Panc1 (cell line): ENCODE measurements around the gene RTN4IP1.

ENCODE experiments used
- POLR2AphosphoS5 ChIP-seq: IDR thresholded peaks from 2 replicates; pipeline ENCODE4 v1.6.1; 2012; ENCODE audit warnings: mild to moderate bottlenecking, low read depth, low read length, moderate library complexity
- TF ChIP-seq, protein P1 (sequence below): fragments of 450-650 bp; IDR thresholded peaks from 2 replicates; pipeline ENCODE4 v1.5.1; 2017; ENCODE audit warnings: mild to moderate bottlenecking
- TF ChIP-seq, protein P2 (sequence below), 2 experiments: IDR thresholded peaks; 2 replicates each; pipeline ENCODE4 v1.6.1; 2011 to 2012; ENCODE audit warnings: low read depth in 2 of 2, control low read depth in 1 of 2, low read length in 1 of 2, mild to moderate bottlenecking in 1 of 2, moderate library complexity in 1 of 2; ENCODE audit not compliant: insufficient read depth in 1 of 2

DNA sequence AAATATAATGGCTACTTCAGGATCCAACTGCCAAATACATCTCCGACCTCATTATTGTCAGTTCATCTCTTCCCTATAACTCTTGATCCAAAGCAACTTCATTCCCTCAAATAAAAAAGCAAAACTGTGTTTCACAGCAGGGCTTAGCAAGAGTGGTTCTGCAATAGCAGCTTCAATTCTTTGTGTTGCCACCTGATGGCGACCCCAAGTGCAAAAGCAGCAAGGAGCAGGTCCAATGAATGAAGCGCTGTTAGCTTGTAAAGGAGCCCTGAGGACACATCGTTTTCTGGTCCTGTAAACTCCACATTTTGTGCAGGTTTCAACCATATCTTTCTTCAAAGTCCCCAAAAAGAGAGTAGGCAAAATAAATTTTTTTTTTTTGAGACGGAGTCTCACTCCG lies 19.6 kb downstream of the RTN4IP1 start:
- TF ChIP-seq, protein P1, sequence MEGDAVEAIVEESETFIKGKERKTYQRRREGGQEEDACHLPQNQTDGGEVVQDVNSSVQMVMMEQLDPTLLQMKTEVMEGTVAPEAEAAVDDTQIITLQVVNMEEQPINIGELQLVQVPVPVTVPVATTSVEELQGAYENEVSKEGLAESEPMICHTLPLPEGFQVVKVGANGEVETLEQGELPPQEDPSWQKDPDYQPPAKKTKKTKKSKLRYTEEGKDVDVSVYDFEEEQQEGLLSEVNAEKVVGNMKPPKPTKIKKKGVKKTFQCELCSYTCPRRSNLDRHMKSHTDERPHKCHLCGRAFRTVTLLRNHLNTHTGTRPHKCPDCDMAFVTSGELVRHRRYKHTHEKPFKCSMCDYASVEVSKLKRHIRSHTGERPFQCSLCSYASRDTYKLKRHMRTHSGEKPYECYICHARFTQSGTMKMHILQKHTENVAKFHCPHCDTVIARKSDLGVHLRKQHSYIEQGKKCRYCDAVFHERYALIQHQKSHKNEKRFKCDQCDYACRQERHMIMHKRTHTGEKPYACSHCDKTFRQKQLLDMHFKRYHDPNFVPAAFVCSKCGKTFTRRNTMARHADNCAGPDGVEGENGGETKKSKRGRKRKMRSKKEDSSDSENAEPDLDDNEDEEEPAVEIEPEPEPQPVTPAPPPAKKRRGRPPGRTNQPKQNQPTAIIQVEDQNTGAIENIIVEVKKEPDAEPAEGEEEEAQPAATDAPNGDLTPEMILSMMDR, result peak; percentile 75
- no peak for TF ChIP-seq POLR2AphosphoS5
- TF ChIP-seq, protein P2, sequence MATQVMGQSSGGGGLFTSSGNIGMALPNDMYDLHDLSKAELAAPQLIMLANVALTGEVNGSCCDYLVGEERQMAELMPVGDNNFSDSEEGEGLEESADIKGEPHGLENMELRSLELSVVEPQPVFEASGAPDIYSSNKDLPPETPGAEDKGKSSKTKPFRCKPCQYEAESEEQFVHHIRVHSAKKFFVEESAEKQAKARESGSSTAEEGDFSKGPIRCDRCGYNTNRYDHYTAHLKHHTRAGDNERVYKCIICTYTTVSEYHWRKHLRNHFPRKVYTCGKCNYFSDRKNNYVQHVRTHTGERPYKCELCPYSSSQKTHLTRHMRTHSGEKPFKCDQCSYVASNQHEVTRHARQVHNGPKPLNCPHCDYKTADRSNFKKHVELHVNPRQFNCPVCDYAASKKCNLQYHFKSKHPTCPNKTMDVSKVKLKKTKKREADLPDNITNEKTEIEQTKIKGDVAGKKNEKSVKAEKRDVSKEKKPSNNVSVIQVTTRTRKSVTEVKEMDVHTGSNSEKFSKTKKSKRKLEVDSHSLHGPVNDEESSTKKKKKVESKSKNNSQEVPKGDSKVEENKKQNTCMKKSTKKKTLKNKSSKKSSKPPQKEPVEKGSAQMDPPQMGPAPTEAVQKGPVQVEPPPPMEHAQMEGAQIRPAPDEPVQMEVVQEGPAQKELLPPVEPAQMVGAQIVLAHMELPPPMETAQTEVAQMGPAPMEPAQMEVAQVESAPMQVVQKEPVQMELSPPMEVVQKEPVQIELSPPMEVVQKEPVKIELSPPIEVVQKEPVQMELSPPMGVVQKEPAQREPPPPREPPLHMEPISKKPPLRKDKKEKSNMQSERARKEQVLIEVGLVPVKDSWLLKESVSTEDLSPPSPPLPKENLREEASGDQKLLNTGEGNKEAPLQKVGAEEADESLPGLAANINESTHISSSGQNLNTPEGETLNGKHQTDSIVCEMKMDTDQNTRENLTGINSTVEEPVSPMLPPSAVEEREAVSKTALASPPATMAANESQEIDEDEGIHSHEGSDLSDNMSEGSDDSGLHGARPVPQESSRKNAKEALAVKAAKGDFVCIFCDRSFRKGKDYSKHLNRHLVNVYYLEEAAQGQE (IDR thresholded peaks at IDR 0.05; ENCODE audit: insufficient read depth in 1 of 2, low read depth in 2 of 2, low read length in 1 of 2), result no peak
